A204.1 (cell line): ENCODE data around the gene HCRT.

Experiments
- FAIRE-seq: peaks from 2 replicates; lab custom pipeline; 2012; peaks lifted over from hg19 to GRCh38; lab: Jason Lieb, UNC

The HCRT gene

GRCh38 chr17:42136654-42137051 lies 48.6 kb downstream of the HCRT start:
- FAIRE-seq: no peak

GRCh38 chr17:42135664-42136653 lies 49.3 kb downstream of the HCRT start:
- no peak for FAIRE-seq

- no peak for FAIRE-seq
Measured at GRCh38 chr17:42135151-42135550, 50.1 kb downstream of the HCRT start.
